HL-60 (cell line): ENCODE data around the gene KHSRP.

ENCODE experiments used
- CTCF ChIP-seq: IDR thresholded peaks from one replicate; pipeline ENCODE4 v1.5.1; 2011; ENCODE audit warnings: low read length, control low read depth, inconsistent platforms; ENCODE audit not compliant: insufficient read depth
- REST ChIP-seq: IDR thresholded peaks from 2 replicates; pipeline ENCODE4 v1.6.1; 2012; ENCODE audit warnings: low read depth; ENCODE audit not compliant: insufficient replicate concordance

DNA sequence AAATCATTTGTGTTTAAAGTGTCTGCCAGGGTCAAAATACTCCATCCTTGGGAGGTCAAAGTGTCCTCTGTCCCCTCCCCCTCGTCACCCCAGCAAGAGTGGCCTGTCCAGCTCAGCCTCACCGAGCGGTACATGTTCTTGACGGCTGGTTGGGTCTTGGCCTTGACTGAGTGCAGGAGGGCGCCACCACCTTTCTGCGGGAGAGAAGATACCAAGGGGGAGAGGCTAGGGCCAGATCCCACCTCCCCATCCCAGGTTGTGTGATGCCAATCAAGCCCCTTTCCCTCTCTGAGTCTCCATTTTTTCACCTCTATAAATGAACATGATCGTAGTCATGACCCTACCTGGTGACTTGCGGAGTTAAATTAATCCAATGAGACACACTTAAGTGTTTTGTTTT, 45.6 kb upstream of the KHSRP start:
- TF ChIP-seq CTCF: no peak
- TF ChIP-seq REST: no peak
